ENCODE measurements around the gene TRIM54. TPM values are rescaled to one million over a fixed set of nuclear protein-coding genes. Genes with fewer than 3 reads are reported as not detected.
"Not testable (repeated sequence)": the region's sequence is repeated elsewhere in the genome, so short reads cannot be mapped to it uniquely, and the experiment has no call there.

The TRIM54 gene
- total and polyA plus RNA-seq, 5 donors from 2014 or later, result 0.10 TPM; not detected in 4

- no peaks in the 10 kb centered on the region for H3K9me3 Mint-ChIP-seq
- H3K27me3 Mint-ChIP-seq, result peaks cover 9% of the 10 kb centered on the region
- Histone ChIP-seq H3K9me3 (ENCODE audit: control insufficient read depth in 2 of 2, low read length in 2 of 2) (no peaks in the 10 kb centered on the region), H3K27ac (ENCODE audit: insufficient read depth, low read length, poor library complexity, severe bottlenecking) (no peak overlapping the region), H3K36me3 (ENCODE audit: control insufficient read depth, insufficient read depth, low read length) (peaks cover 4% of the 10 kb centered on the region), H3K27me3 (ENCODE audit: control insufficient read depth, insufficient read depth, low read length) (no peaks in the 10 kb centered on the region), H3K4me3 (ENCODE audit: low read depth, low read length) (no peak overlapping the region), H3K4me1 (ENCODE audit: control insufficient read depth, insufficient read depth, low read length, poor library complexity, severe bottlenecking) (peaks cover 18% of the 10 kb centered on the region)
- H3K4me3 Mint-ChIP-seq, result peak overlapping the region in 1 of 4 donors; percentile 54
- peaks cover 27% of the 10 kb centered on the region for H3K36me3 Mint-ChIP-seq
- DNase-seq (no peak), ATAC-seq (ENCODE audit: low read depth in 2 of 2) (no peak)
- H3K4me1 Mint-ChIP-seq, result peaks cover 0 to 13% (median 3%) of the 10 kb centered on the region in 4 donors
- H3K27ac Mint-ChIP-seq, result no peak overlapping the region
These were observed 27.4 kb downstream of the TRIM54 start for GRCh38 chr2:27309651-27310050.

- no peaks in the 10 kb centered on the region for H3K27me3 ChIP-seq (ENCODE audit: control insufficient read depth, insufficient read depth, low read length)
- ATAC-seq (ENCODE audit: low read depth in 2 of 2) (no peak), DNase-seq (no peak)
- peaks cover 0 to 10% (median 3%) of the 10 kb centered on the region in 4 donors for H3K4me1 Mint-ChIP-seq
- H3K4me3 ChIP-seq (ENCODE audit: low read depth, low read length), result no peak overlapping the region
- no peak overlapping the region for H3K27ac Mint-ChIP-seq
- H3K36me3 ChIP-seq (ENCODE audit: control insufficient read depth, insufficient read depth, low read length), result peaks cover 4% of the 10 kb centered on the region
- H3K9me3 Mint-ChIP-seq, result no peaks in the 10 kb centered on the region
- H3K4me1 ChIP-seq (ENCODE audit: control insufficient read depth, insufficient read depth, low read length, poor library complexity, severe bottlenecking), result peaks cover 7% of the 10 kb centered on the region
- no peaks in the 10 kb centered on the region for H3K27me3 Mint-ChIP-seq
- H3K9me3 ChIP-seq (ENCODE audit: control insufficient read depth in 2 of 2, low read length in 2 of 2), result no peaks in the 10 kb centered on the region
- no peak overlapping the region for H3K27ac ChIP-seq (ENCODE audit: insufficient read depth, low read length, poor library complexity, severe bottlenecking)
- peaks cover 30% of the 10 kb centered on the region for H3K36me3 Mint-ChIP-seq
- no peak overlapping the region for H3K4me3 Mint-ChIP-seq
These were observed 29.9 kb downstream of the TRIM54 start for GRCh38 chr2:27312152-27312551.

GRCh38 chr2:27313882-27314645 lies 31.8 kb downstream of the TRIM54 start:
- H3K27ac Mint-ChIP-seq, result no peak overlapping the region
- no peak for ATAC-seq (ENCODE audit: low read depth in 2 of 2)
- H3K36me3 Mint-ChIP-seq, result peaks cover 25% of the 10 kb centered on the region
- H3K27me3 Mint-ChIP-seq, result no peaks in the 10 kb centered on the region
- Histone ChIP-seq H3K9me3 (ENCODE audit: control insufficient read depth in 2 of 2, low read length in 2 of 2) (no peaks in the 10 kb centered on the region), H3K27ac (ENCODE audit: insufficient read depth, low read length, poor library complexity, severe bottlenecking) (no peak overlapping the region), H3K4me3 (ENCODE audit: low read depth, low read length) (no peak overlapping the region), H3K36me3 (ENCODE audit: control insufficient read depth, insufficient read depth, low read length) (peaks cover 4% of the 10 kb centered on the region), H3K4me1 (ENCODE audit: control insufficient read depth, insufficient read depth, low read length, poor library complexity, severe bottlenecking) (no peaks in the 10 kb centered on the region), H3K27me3 (ENCODE audit: control insufficient read depth, insufficient read depth, low read length) (no peaks in the 10 kb centered on the region)
- H3K4me1 Mint-ChIP-seq, result peaks cover 0 to 7% (median 3%) of the 10 kb centered on the region in 4 donors
- H3K9me3 Mint-ChIP-seq, result no peaks in the 10 kb centered on the region
- H3K4me3 Mint-ChIP-seq, result no peak overlapping the region
- DNase-seq, result no peak

- Histone ChIP-seq H3K36me3 (ENCODE audit: control insufficient read depth, insufficient read depth, low read length) (peaks cover 2% of the 10 kb centered on the region), H3K27me3 (ENCODE audit: control insufficient read depth, insufficient read depth, low read length) (no peaks in the 10 kb centered on the region), H3K27ac (ENCODE audit: insufficient read depth, low read length, poor library complexity, severe bottlenecking) (no peak overlapping the region), H3K9me3 (ENCODE audit: control insufficient read depth in 2 of 2, low read length in 2 of 2) (no peaks in the 10 kb centered on the region), H3K4me3 (ENCODE audit: low read depth, low read length) (no peak overlapping the region), H3K4me1 (ENCODE audit: control insufficient read depth, insufficient read depth, low read length, poor library complexity, severe bottlenecking) (no peaks in the 10 kb centered on the region)
- H3K4me3 Mint-ChIP-seq, result no peak overlapping the region
- H3K27ac Mint-ChIP-seq, result no peak overlapping the region
- H3K9me3 Mint-ChIP-seq, result no peaks in the 10 kb centered on the region
- no peak for ATAC-seq (ENCODE audit: low read depth in 2 of 2)
- peaks cover 20% of the 10 kb centered on the region for H3K36me3 Mint-ChIP-seq
- no peaks in the 10 kb centered on the region for H3K27me3 Mint-ChIP-seq
- no peak for DNase-seq
- H3K4me1 Mint-ChIP-seq, result peaks cover 0 to 4% (median under 1%) of the 10 kb centered on the region in 4 donors
These were observed 32.5 kb downstream of the TRIM54 start for GRCh38 chr2:27314709-27315108.

GRCh38 chr2:27315122-27315521 lies 32.9 kb downstream of the TRIM54 start:
- no peaks in the 10 kb centered on the region for H3K36me3 ChIP-seq (ENCODE audit: control insufficient read depth, insufficient read depth, low read length)
- no peaks in the 10 kb centered on the region for H3K27me3 ChIP-seq (ENCODE audit: control insufficient read depth, insufficient read depth, low read length)
- Mint-ChIP-seq H3K27me3 (no peaks in the 10 kb centered on the region), H3K27ac (no peak overlapping the region), H3K36me3 (peaks cover 18% of the 10 kb centered on the region), H3K9me3 (no peaks in the 10 kb centered on the region), H3K4me3 (no peak overlapping the region), H3K4me1 (peaks cover 0 to 2% (median 0%) of the 10 kb centered on the region in 4 donors)
- no peak for DNase-seq
- no peaks in the 10 kb centered on the region for H3K4me1 ChIP-seq (ENCODE audit: control insufficient read depth, insufficient read depth, low read length, poor library complexity, severe bottlenecking)
- no peaks in the 10 kb centered on the region for H3K9me3 ChIP-seq (ENCODE audit: control insufficient read depth in 2 of 2, low read length in 2 of 2)
- H3K4me3 ChIP-seq (ENCODE audit: low read depth, low read length), result no peak overlapping the region
- H3K27ac ChIP-seq (ENCODE audit: insufficient read depth, low read length, poor library complexity, severe bottlenecking), result no peak overlapping the region
- no peak for ATAC-seq (ENCODE audit: low read depth in 2 of 2)

- DNase-seq (no peak), ATAC-seq (ENCODE audit: low read depth in 2 of 2) (no peak)
- H3K9me3 Mint-ChIP-seq, result no peaks in the 10 kb centered on the region
- H3K27me3 ChIP-seq (ENCODE audit: control insufficient read depth, insufficient read depth, low read length), result no peaks in the 10 kb centered on the region
- H3K4me1 Mint-ChIP-seq, result peaks cover 0 to 8% (median 7%) of the 10 kb centered on the region in 4 donors
- no peak overlapping the region for H3K4me3 Mint-ChIP-seq
- H3K9me3 ChIP-seq (ENCODE audit: control insufficient read depth in 2 of 2, low read length in 2 of 2), result no peaks in the 10 kb centered on the region
- no peak overlapping the region for H3K27ac ChIP-seq (ENCODE audit: insufficient read depth, low read length, poor library complexity, severe bottlenecking)
- peaks cover 1% of the 10 kb centered on the region for H3K4me1 ChIP-seq (ENCODE audit: control insufficient read depth, insufficient read depth, low read length, poor library complexity, severe bottlenecking)
- peaks cover 11% of the 10 kb centered on the region for H3K36me3 Mint-ChIP-seq
- no peak overlapping the region for H3K27ac Mint-ChIP-seq
- no peak overlapping the region for H3K4me3 ChIP-seq (ENCODE audit: low read depth, low read length)
- no peaks in the 10 kb centered on the region for H3K27me3 Mint-ChIP-seq
- no peaks in the 10 kb centered on the region for H3K36me3 ChIP-seq (ENCODE audit: control insufficient read depth, insufficient read depth, low read length)
These were observed 34.6 kb downstream of the TRIM54 start for GRCh38 chr2:27316655-27317412.

GRCh38 chr2:27319839-27320238 lies 37.6 kb downstream of the TRIM54 start:
- H3K27me3 Mint-ChIP-seq; DNase-seq; H3K36me3 ChIP-seq (ENCODE audit: control insufficient read depth, insufficient read depth, low read length); H3K27ac ChIP-seq (ENCODE audit: insufficient read depth, low read length, poor library complexity, severe bottlenecking); H3K36me3 Mint-ChIP-seq; ATAC-seq (ENCODE audit: low read depth in 2 of 2); H3K27me3 ChIP-seq (ENCODE audit: control insufficient read depth, insufficient read depth, low read length); H3K9me3 Mint-ChIP-seq; H3K4me3 ChIP-seq (ENCODE audit: low read depth, low read length); H3K9me3 ChIP-seq (ENCODE audit: control insufficient read depth in 2 of 2, low read length in 2 of 2); H3K27ac Mint-ChIP-seq: not testable (repeated sequence)
- Mint-ChIP-seq H3K4me1 (peaks cover 0 to 29% (median 20%) of the 10 kb centered on the region in 4 donors), H3K4me3 (peak overlapping the region in 1 of 4 donors; percentile 80)
- peaks cover 24% of the 10 kb centered on the region for H3K4me1 ChIP-seq (ENCODE audit: control insufficient read depth, insufficient read depth, low read length, poor library complexity, severe bottlenecking)
